Brain microvascular endothelial cell (primary cell): ENCODE data around the gene GCG.
A peak's percentile ranks its signal among the peaks of the same experiment; 100 is the strongest.

Source experiments
- DNase-seq: peaks from one replicate; pipeline ENCODE4 v3.0.0-alpha.2; 2020
- H3K27ac ChIP-seq: fragments of 250-450 bp; sonication (Bioruptor Pico); 2 replicates; pipeline ENCODE4 v1.5.1; 2020; ENCODE audit warnings: mild to moderate bottlenecking, moderate library complexity
- H3K27me3 ChIP-seq: fragments of 250-450 bp; sonication (Bioruptor Pico); replicated peaks from 2 replicates; pipeline ENCODE4 v1.5.1; 2020; ENCODE audit warnings: mild to moderate bottlenecking
- H3K36me3 ChIP-seq: fragments of 250-450 bp; sonication (Bioruptor Pico); replicated peaks from 2 replicates; pipeline ENCODE4 v1.5.1; 2020; ENCODE audit warnings: mild to moderate bottlenecking
- H3K4me3 ChIP-seq: 2 replicates; pipeline ENCODE4 v1.5.1; 2011; ENCODE audit warnings: low read depth, mild to moderate bottlenecking, control low read depth, low read length, moderate library complexity
- CTCF ChIP-seq: IDR thresholded peaks from 2 replicates; pipeline ENCODE4 v1.5.1; 2011; ENCODE audit warnings: low read depth, mild to moderate bottlenecking, moderate library complexity, low read length, control low read depth, inconsistent platforms; ENCODE audit errors: missing control alignments
- in situ Hi-C: cut with HindIII; loops from 2 replicates; pipeline ENCODE4 v1.10.0; 2017; ENCODE audit warnings: low sequenced_read_pairs, low pct_ligation_motif_present

Gene GCG

GRCh38 chr2:162164802-162165201 is 12.8 kb upstream of the GCG start:
- H3K27ac ChIP-seq: no peak overlapping the region
- peaks cover 17% of the 10 kb centered on the region for H3K36me3 ChIP-seq
- no peak for DNase-seq
- no peaks in the 10 kb centered on the region for H3K27me3 ChIP-seq
- H3K4me3 ChIP-seq: no peak overlapping the region
- no peak for TF ChIP-seq CTCF
- in situ Hi-C loops: no loop called here

GRCh38 chr2:162159446-162159845 is 7.4 kb upstream of the GCG start:
- no peaks in the 10 kb centered on the region for H3K27me3 ChIP-seq
- H3K4me3 ChIP-seq: no peak overlapping the region
- no peak for TF ChIP-seq CTCF
- no peak overlapping the region for H3K27ac ChIP-seq
- DNase-seq: no peak
- no peaks in the 10 kb centered on the region for H3K36me3 ChIP-seq
- in situ Hi-C loops: no loop called here

- DNase-seq: no peak
- no peaks in the 10 kb centered on the region for H3K27me3 ChIP-seq
- H3K4me3 ChIP-seq: no peak overlapping the region
- H3K27ac ChIP-seq: no peak overlapping the region
- in situ Hi-C loops: no loop called here
- no peak for TF ChIP-seq CTCF
- no peaks in the 10 kb centered on the region for H3K36me3 ChIP-seq
Observed at GRCh38 chr2:162156149-162156548, 4.1 kb upstream of the GCG start.

DNA sequence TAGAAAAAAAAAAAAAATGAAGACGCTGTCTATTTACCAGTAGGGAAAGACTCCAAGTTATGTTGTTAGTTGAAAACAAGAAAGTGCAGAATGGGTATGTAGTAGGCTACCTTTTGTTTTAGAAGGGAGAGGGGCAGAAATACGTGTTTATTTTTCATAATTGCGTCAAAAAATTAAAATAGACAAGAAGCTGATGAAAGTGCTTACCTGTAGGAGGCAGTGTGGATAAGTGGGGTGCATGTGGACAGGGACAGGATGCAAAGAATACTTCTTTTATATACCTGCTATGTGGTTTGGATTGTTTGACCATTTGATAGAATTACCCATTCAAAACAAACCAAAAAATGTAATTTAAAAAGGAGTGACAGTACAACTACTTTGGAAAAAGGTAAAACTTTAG is 3.0 kb upstream of the GCG start:
- H3K4me3 ChIP-seq: no peak overlapping the region
- H3K27me3 ChIP-seq: no peaks in the 10 kb centered on the region
- H3K27ac ChIP-seq: no peak overlapping the region
- in situ Hi-C loops: no loop called here
- peak; percentile 42 for TF ChIP-seq CTCF
- no peaks in the 10 kb centered on the region for H3K36me3 ChIP-seq
- DNase-seq: no peak

DNA sequence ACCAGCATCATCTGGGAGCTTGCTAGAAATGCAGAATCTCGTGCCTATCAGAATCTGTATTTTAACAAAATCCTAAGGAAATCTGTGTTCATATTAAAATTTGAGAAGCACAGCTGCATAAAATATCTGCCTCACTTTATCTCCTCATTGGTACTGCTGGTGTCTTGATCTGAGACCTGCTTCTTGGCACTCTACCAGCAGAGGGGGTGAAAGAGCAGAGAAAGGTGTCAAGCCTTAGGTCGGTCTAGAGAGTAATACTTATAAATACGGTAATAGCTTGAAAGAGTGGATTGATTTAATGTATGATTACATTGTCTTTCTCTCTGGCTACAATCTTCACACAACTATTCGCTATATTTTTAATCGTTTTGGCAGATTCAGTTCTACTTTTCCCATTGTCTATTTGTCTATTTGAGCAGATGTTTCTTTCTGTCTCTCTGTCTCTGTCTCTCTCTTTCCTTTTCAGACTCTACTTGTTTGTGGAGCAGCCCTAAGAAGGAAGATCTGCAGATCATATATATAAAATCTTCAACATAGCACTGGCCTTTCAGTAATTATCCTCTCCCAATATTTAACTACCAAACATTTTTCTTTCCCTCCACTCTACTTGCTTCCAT is 1.7 kb upstream of the GCG start:
- no peaks in the 10 kb centered on the region for H3K36me3 ChIP-seq
- TF ChIP-seq CTCF: peak; percentile 90
- in situ Hi-C loops: no loop called here
- no peak overlapping the region for H3K4me3 ChIP-seq
- no peak overlapping the region for H3K27ac ChIP-seq
- peak; percentile 35 for DNase-seq
- H3K27me3 ChIP-seq: no peaks in the 10 kb centered on the region

DNA sequence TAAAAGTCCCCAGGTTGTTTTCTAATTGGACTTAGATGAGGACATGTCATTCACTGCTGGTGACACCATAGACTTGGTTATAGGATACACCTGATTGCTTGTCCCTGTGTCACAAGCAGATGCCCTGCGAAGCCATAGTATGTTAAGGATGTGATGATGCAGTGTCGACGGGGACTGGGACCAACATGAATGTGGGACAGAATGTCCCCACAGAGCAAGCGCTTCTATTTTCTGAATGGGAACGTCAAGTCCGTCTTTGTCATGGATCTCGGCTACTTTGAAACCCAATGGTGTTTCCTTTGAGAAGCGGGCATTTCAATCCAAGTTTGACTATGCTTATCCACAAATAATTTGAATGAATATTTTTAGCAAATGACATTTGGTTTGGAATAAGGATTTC is 2.1 kb downstream of the GCG start:
- no peak for TF ChIP-seq CTCF
- in situ Hi-C loops: no loop called here
- Histone ChIP-seq H3K27ac (no peak overlapping the region), H3K36me3 (no peaks in the 10 kb centered on the region), H3K4me3 (no peak overlapping the region), H3K27me3 (no peaks in the 10 kb centered on the region)
- no peak for DNase-seq
